ENCODE data around the gene PPP3CA.

PPP3CA gene

DNA sequence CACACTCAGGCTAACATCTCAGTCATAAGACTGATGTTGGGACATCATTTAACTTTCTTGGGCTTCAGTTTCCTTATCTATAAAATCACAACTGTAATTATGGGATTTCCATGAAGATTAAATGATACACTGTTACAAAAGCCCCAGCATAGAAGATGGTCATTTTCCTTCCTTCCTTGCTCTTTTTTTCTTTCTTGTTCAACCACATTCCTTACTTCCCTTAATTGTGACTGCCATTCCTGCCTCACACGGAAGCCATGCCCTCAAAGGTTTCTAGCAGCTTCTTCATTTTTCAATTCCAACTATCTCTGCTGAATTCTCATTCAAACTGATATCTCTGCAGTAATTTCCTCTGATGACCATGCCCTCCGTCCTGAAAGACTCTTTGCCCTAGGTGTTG is 311.8 kb downstream of the PPP3CA start:
- no peak overlapping the region for H3K9ac ChIP-seq (ENCODE audit: low read length)
- no peak overlapping the region for H2AFZ ChIP-seq (ENCODE audit: low read length)
- no peaks in the 10 kb centered on the region for H3K4me1 ChIP-seq (ENCODE audit: low read length)
- no peak overlapping the region for H3K4me2 ChIP-seq (ENCODE audit: low read depth, low read length)
- H3K27me3 ChIP-seq (replicated peaks; ENCODE audit: insufficient read depth, low read length), result no peaks in the 10 kb centered on the region
- H3F3A ChIP-seq (ENCODE audit: insufficient read depth, low read length), result no peaks in the 10 kb centered on the region
- H3K27ac ChIP-seq (ENCODE audit: low read length), result no peak overlapping the region
- H4K20me1 ChIP-seq (ENCODE audit: insufficient read depth, low read length), result no peaks in the 10 kb centered on the region
- H3K36me3 ChIP-seq (replicated peaks; ENCODE audit: insufficient read depth, low read length), result no peaks in the 10 kb centered on the region
- no peak for DNase-seq
- no peaks in the 10 kb centered on the region for H3K79me2 ChIP-seq (ENCODE audit: low read length)
- H3K9me2 ChIP-seq (replicated peaks; ENCODE audit: insufficient read depth, low read length), result no peaks in the 10 kb centered on the region
- no peak overlapping the region for H3K4me3 ChIP-seq (ENCODE audit: low read length)
- H3K9me3 ChIP-seq (replicated peaks; ENCODE audit: insufficient read depth, low read length), result no peaks in the 10 kb centered on the region
- TF ChIP-seq EZH2 (optimal IDR thresholded peaks at IDR 0.05; ENCODE audit: low read depth, low read length) (no peak), EZH2phosphoT487 (IDR thresholded peaks at IDR 0.05; ENCODE audit: low read length) (no peak), CTCF (IDR thresholded peaks at IDR 0.05; ENCODE audit: low read length) (no peak)

GRCh38 chr4:101033986-101034385 is 313.3 kb downstream of the PPP3CA start:
- Histone ChIP-seq H3K79me2 (ENCODE audit: low read length) (no peaks in the 10 kb centered on the region), H3K9me3 (replicated peaks; ENCODE audit: insufficient read depth, low read length) (no peaks in the 10 kb centered on the region), H4K20me1 (ENCODE audit: insufficient read depth, low read length) (no peaks in the 10 kb centered on the region), H3K27me3 (replicated peaks; ENCODE audit: insufficient read depth, low read length) (no peaks in the 10 kb centered on the region), H2AFZ (ENCODE audit: low read length) (no peak overlapping the region), H3K4me1 (ENCODE audit: low read length) (no peaks in the 10 kb centered on the region), H3K9ac (ENCODE audit: low read length) (no peak overlapping the region), H3F3A (ENCODE audit: insufficient read depth, low read length) (no peaks in the 10 kb centered on the region), H3K4me3 (ENCODE audit: low read length) (no peak overlapping the region), H3K4me2 (ENCODE audit: low read depth, low read length) (no peak overlapping the region), H3K36me3 (replicated peaks; ENCODE audit: insufficient read depth, low read length) (no peaks in the 10 kb centered on the region), H3K27ac (ENCODE audit: low read length) (no peak overlapping the region), H3K9me2 (replicated peaks; ENCODE audit: insufficient read depth, low read length) (no peaks in the 10 kb centered on the region)
- TF ChIP-seq EZH2 (optimal IDR thresholded peaks at IDR 0.05; ENCODE audit: low read depth, low read length), result no peak
- TF ChIP-seq CTCF (IDR thresholded peaks at IDR 0.05; ENCODE audit: low read length), result peak; percentile 8; the same call in 1 of the 2 replicates
- DNase-seq, result no peak

GRCh38 chr4:101032541-101032940 is 314.8 kb downstream of the PPP3CA start:
- no peaks in the 10 kb centered on the region for H3K27me3 ChIP-seq (replicated peaks; ENCODE audit: insufficient read depth, low read length)
- no peaks in the 10 kb centered on the region for H3K9me2 ChIP-seq (replicated peaks; ENCODE audit: insufficient read depth, low read length)
- no peaks in the 10 kb centered on the region for H3K4me1 ChIP-seq (ENCODE audit: low read length)
- no peaks in the 10 kb centered on the region for H3F3A ChIP-seq (ENCODE audit: insufficient read depth, low read length)
- H3K4me3 ChIP-seq (ENCODE audit: low read length), result no peak overlapping the region
- no peaks in the 10 kb centered on the region for H3K79me2 ChIP-seq (ENCODE audit: low read length)
- H3K9me3 ChIP-seq (replicated peaks; ENCODE audit: insufficient read depth, low read length), result no peaks in the 10 kb centered on the region
- no peak overlapping the region for H3K9ac ChIP-seq (ENCODE audit: low read length)
- H3K36me3 ChIP-seq (replicated peaks; ENCODE audit: insufficient read depth, low read length), result no peaks in the 10 kb centered on the region
- H3K4me2 ChIP-seq (ENCODE audit: low read depth, low read length), result no peak overlapping the region
- no peaks in the 10 kb centered on the region for H4K20me1 ChIP-seq (ENCODE audit: insufficient read depth, low read length)
- no peak overlapping the region for H3K27ac ChIP-seq (ENCODE audit: low read length)
- DNase-seq, result no peak
- no peak overlapping the region for H2AFZ ChIP-seq (ENCODE audit: low read length)
- TF ChIP-seq EZH2 (optimal IDR thresholded peaks at IDR 0.05; ENCODE audit: low read depth, low read length) (no peak), EZH2phosphoT487 (IDR thresholded peaks at IDR 0.05; ENCODE audit: low read length) (no peak), CTCF (IDR thresholded peaks at IDR 0.05; ENCODE audit: low read length) (no peak)

Data from MM.1S (cell line).